Measurements from ENCODE around the gene GAA. TPM values are rescaled to one million over a fixed set of nuclear protein-coding genes. Genes with fewer than 3 reads are reported as not detected.
A peak's percentile ranks its signal among the peaks of the same experiment; 100 is the strongest.

The GAA gene
- total RNA-seq, 1 donor from 2014 or later = 15.2 TPM

- DNase-seq (ENCODE audit: low spot score) = no peak
Measured at GRCh38 chr17:80126449-80126715, 25.0 kb downstream of the GAA start.

GRCh38 chr17:80129006-80129565, 27.7 kb downstream of the GAA start:
- Histone ChIP-seq H3K9ac (no peak overlapping the region), H2AFZ (replicated peaks) (no peak overlapping the region), H4K20me1 (ENCODE audit: low read depth) (no peaks in the 10 kb centered on the region), H3K9me3 (ENCODE audit: low read depth) (no peaks in the 10 kb centered on the region), H3K27me3 (no peaks in the 10 kb centered on the region), H3K27ac (no peak overlapping the region), H3K4me1 (peaks cover 7% of the 10 kb centered on the region), H3K4me3 (no peak overlapping the region), H3K79me2 (ENCODE audit: low read depth) (no peaks in the 10 kb centered on the region), H3K4me2 (no peak overlapping the region), H3F3A (ENCODE audit: low read depth) (peaks cover 28% of the 10 kb centered on the region), H3K36me3 (no peaks in the 10 kb centered on the region)
- Mint-ChIP-seq H3K27me3 (ENCODE audit: insufficient read depth, low read depth) (peaks cover 9% of the 10 kb centered on the region), H3K4me3 (no peak overlapping the region), H3K27ac (no peak overlapping the region), H3K4me1 (peaks cover 9% of the 10 kb centered on the region), H3K36me3 (peaks cover 12% of the 10 kb centered on the region), H3K9me3 (no peaks in the 10 kb centered on the region)
- no peak for DNase-seq (ENCODE audit: low spot score)
- TF ChIP-seq EZH2 (IDR thresholded peaks at IDR 0.05) (no peak), EZH2phosphoT487 (IDR thresholded peaks at IDR 0.05) (no peak), CTCF (IDR thresholded peaks at IDR 0.05) (no peak)

More at GRCh38 chr17:80126449-80126715, 25.0 kb downstream of the GAA start:
- Mint-ChIP-seq H3K36me3 (no peaks in the 10 kb centered on the region), H3K4me3 (no peak overlapping the region), H3K27ac (no peak overlapping the region), H3K27me3 (ENCODE audit: insufficient read depth, low read depth) (peaks cover 6% of the 10 kb centered on the region), H3K4me1 (peaks cover 12% of the 10 kb centered on the region), H3K9me3 (no peaks in the 10 kb centered on the region)
- H3K9me3 ChIP-seq (ENCODE audit: low read depth) = no peaks in the 10 kb centered on the region
- H3K27ac ChIP-seq = no peak overlapping the region
- H3K4me2 ChIP-seq = no peak overlapping the region
- H3K4me1 ChIP-seq = peaks cover 11% of the 10 kb centered on the region
- no peak overlapping the region for H2AFZ ChIP-seq (replicated peaks)
- H3K4me3 ChIP-seq = no peak overlapping the region
- H4K20me1 ChIP-seq (ENCODE audit: low read depth) = no peaks in the 10 kb centered on the region
- H3F3A ChIP-seq (ENCODE audit: low read depth) = peaks cover 14% of the 10 kb centered on the region
- no peak overlapping the region for H3K9ac ChIP-seq
- TF ChIP-seq EZH2phosphoT487 (IDR thresholded peaks at IDR 0.05) (no peak), CTCF (IDR thresholded peaks at IDR 0.05) (no peak), EZH2 (IDR thresholded peaks at IDR 0.05) (no peak)
- H3K36me3 ChIP-seq = no peaks in the 10 kb centered on the region
- no peaks in the 10 kb centered on the region for H3K79me2 ChIP-seq (ENCODE audit: low read depth)
- no peaks in the 10 kb centered on the region for H3K27me3 ChIP-seq

- H3K9me3 ChIP-seq (ENCODE audit: low read depth) = no peaks in the 10 kb centered on the region
- H3K4me3 ChIP-seq = no peak overlapping the region
- no peaks in the 10 kb centered on the region for H3K27me3 ChIP-seq
- H3K36me3 Mint-ChIP-seq = peaks cover 12% of the 10 kb centered on the region
- H3K4me1 ChIP-seq = no peaks in the 10 kb centered on the region
- H3K9me3 Mint-ChIP-seq = no peaks in the 10 kb centered on the region
- H3K27ac Mint-ChIP-seq = no peak overlapping the region
- H3K79me2 ChIP-seq (ENCODE audit: low read depth) = no peaks in the 10 kb centered on the region
- no peak for DNase-seq (ENCODE audit: low spot score)
- no peak overlapping the region for H2AFZ ChIP-seq (replicated peaks)
- H3K27me3 Mint-ChIP-seq (ENCODE audit: insufficient read depth, low read depth) = peaks cover 6% of the 10 kb centered on the region
- H3K4me1 Mint-ChIP-seq = peaks cover under 1% of the 10 kb centered on the region
- no peak overlapping the region for H3K9ac ChIP-seq
- H3K36me3 ChIP-seq = no peaks in the 10 kb centered on the region
- peak overlapping the region; percentile 46 for H3K27ac ChIP-seq
- H4K20me1 ChIP-seq (ENCODE audit: low read depth) = no peaks in the 10 kb centered on the region
- no peak overlapping the region for H3K4me3 Mint-ChIP-seq
- H3K4me2 ChIP-seq = no peak overlapping the region
- no peak for TF ChIP-seq CTCF (IDR thresholded peaks at IDR 0.05)
- TF ChIP-seq EZH2phosphoT487 (IDR thresholded peaks at IDR 0.05) = no peak
- TF ChIP-seq EZH2 (IDR thresholded peaks at IDR 0.05) = no peak
- peaks cover 27% of the 10 kb centered on the region for H3F3A ChIP-seq (ENCODE audit: low read depth)
Measured at GRCh38 chr17:80130992-80131391, 29.6 kb downstream of the GAA start.
